WERI-Rb-1 (cell line): Measurements from ENCODE around the gene TMTC4.

Source experiments
- DNase-seq: peaks from one replicate; pipeline ENCODE4 v3.0.0-alpha.2; 2020
- H3K27ac ChIP-seq: fragments of 250-450 bp; sonication (Bioruptor Pico); 2 replicates; pipeline ENCODE4 v1.5.1; 2020; ENCODE audit warnings: mild to moderate bottlenecking, moderate library complexity
- H3K27me3 ChIP-seq: fragments of 250-450 bp; sonication (Bioruptor Pico); 2 replicates; pipeline ENCODE4 v1.5.1; 2021; ENCODE audit warnings: mild to moderate bottlenecking, low read depth, moderate library complexity; ENCODE audit not compliant: insufficient read depth, severe bottlenecking
- H3K36me3 ChIP-seq: fragments of 250-450 bp; sonication (Bioruptor Pico); 2 replicates; pipeline ENCODE4 v1.5.1; 2020; ENCODE audit warnings: mild to moderate bottlenecking, moderate library complexity
- H3K4me3 ChIP-seq: 2 replicates; pipeline ENCODE4 v1.5.1; 2011; ENCODE audit warnings: low read depth, mild to moderate bottlenecking, control low read depth, low read length
- H3K9me3 ChIP-seq: fragments of 250-450 bp; sonication (Bioruptor Pico); 2 replicates; pipeline ENCODE4 v1.5.1; 2021; ENCODE audit warnings: mild to moderate bottlenecking, moderate library complexity; ENCODE audit not compliant: severe bottlenecking
- CTCF ChIP-seq: IDR thresholded peaks from 2 replicates; pipeline ENCODE4 v1.5.1; 2011; ENCODE audit warnings: low read depth, mild to moderate bottlenecking, control low read depth, inconsistent platforms, low read length

The TMTC4 gene

GRCh38 chr13:100674572-100674871 is at the start of gene TMTC4:
Gene TMTC4 (minus strand): TSS chr13:100674795. CDS start chr13:100670362, 4,433 bp downstream.
- no peak for TF ChIP-seq CTCF
- Histone ChIP-seq H3K27ac (peak within 1 kb of the TSS; percentile 94), H3K36me3 (peaks cover 10% of the 10 kb centered on the region), H3K9me3 (peaks cover 5% of the 10 kb centered on the region), H3K4me3 (peak within 1 kb of the TSS; percentile 84), H3K27me3 (no peaks in the 10 kb centered on the region)
- no peak for DNase-seq

GRCh38 chr13:100722517-100722916 is 47.9 kb upstream of the TMTC4 start:
- Histone ChIP-seq H3K27ac (no peak overlapping the region), H3K9me3 (peaks cover 4% of the 10 kb centered on the region), H3K4me3 (no peak overlapping the region), H3K27me3 (peaks cover 7% of the 10 kb centered on the region), H3K36me3 (no peaks in the 10 kb centered on the region)
- TF ChIP-seq CTCF, result peak; percentile 45; the same call in 1 of the 2 replicates
- DNase-seq, result no peak

- Histone ChIP-seq H3K4me3 (no peak overlapping the region), H3K36me3 (no peaks in the 10 kb centered on the region), H3K9me3 (peaks cover 4% of the 10 kb centered on the region), H3K27me3 (peaks cover 7% of the 10 kb centered on the region), H3K27ac (no peak overlapping the region)
- peak; percentile 76 for DNase-seq
- peak; percentile 93 for TF ChIP-seq CTCF
Observed at GRCh38 chr13:100721885-100722512, 47.4 kb upstream of the TMTC4 start.

GRCh38 chr13:100715604-100716003 is 41.0 kb upstream of the TMTC4 start:
- DNase-seq, result no peak
- H3K4me3 ChIP-seq, result no peak overlapping the region
- H3K27ac ChIP-seq, result no peak overlapping the region
- H3K27me3 ChIP-seq, result peaks cover 7% of the 10 kb centered on the region
- TF ChIP-seq CTCF, result no peak
- H3K9me3 ChIP-seq, result peaks cover 4% of the 10 kb centered on the region
- H3K36me3 ChIP-seq, result no peaks in the 10 kb centered on the region

- no peak overlapping the region for H3K4me3 ChIP-seq
- TF ChIP-seq CTCF, result no peak
- no peaks in the 10 kb centered on the region for H3K9me3 ChIP-seq
- no peaks in the 10 kb centered on the region for H3K36me3 ChIP-seq
- no peak overlapping the region for H3K27ac ChIP-seq
- DNase-seq, result no peak
- peaks cover 3% of the 10 kb centered on the region for H3K27me3 ChIP-seq
Observed at GRCh38 chr13:100714478-100714877, 39.9 kb upstream of the TMTC4 start.

- TF ChIP-seq CTCF, result no peak
- DNase-seq, result no peak
- Histone ChIP-seq H3K27ac (no peak overlapping the region), H3K9me3 (no peaks in the 10 kb centered on the region), H3K36me3 (no peaks in the 10 kb centered on the region), H3K4me3 (no peak overlapping the region), H3K27me3 (no peaks in the 10 kb centered on the region)
Observed at GRCh38 chr13:100710176-100710575, 35.6 kb upstream of the TMTC4 start.
